GM18520 (cell line): ENCODE measurements around the gene JADE2.

Experiments
- ATAC-seq: cut with Tn5 transposase; IDR thresholded peaks from one replicate; pipeline ENCODE4 v1.9.1; 2021; ENCODE audit not compliant: unreplicated experiment

The JADE2 gene

DNA sequence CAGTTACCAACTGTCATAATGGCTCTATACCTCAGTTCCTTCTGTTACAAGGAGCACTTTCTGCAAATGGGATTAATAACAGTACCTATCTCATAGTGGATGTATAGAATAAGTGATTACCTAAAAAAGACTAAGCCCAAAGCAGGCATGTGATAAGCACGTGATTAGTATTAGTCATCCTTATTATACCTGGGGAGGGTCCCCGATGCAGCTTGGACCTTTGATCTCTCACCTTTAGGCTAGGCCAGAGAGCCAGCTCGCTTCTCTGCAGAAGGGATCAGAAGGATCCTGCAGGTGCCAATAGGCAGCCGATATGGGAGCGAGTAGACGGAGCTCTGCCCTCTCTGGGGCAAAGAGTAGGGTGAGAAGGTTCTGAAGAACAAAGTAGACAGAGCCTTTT, 4.0 kb downstream of the JADE2 start:
- ATAC-seq = no peak

DNA sequence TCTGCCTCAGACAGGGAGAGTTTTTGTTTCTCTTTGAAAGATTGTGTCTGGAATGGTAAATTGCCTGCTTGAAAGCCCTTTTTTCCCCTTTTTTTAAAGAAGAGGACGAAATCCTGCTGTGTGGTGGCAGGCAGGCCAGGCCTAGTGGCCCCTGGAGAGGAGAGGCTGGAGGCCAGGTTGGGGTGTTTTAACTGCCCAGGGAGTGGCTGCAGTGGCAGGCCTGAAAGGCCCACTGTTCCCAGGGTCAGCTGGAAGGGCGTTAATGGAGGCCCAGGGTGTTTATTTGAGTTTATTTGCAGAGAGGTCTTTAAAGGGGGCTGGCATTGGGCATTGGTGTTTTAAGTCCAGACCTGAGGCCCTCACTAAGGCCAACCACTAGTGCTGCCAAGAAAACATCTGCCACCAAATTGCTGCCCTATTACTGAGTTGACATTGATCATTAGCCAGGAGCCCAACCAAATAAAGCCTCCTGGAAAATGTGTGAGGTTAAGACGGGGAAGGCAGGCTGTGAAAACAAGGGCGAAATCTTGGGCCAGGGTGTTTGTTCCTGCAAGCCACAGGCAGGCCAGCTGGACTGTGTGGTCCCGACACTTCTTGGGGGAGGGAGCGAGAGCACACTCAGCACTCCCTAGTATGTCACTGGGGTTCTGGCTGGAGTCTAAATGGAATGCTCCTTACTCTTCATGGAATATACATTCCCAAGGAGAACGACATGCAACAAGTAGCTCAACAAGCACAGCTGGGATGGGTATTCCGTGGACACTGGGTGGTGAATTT, 5.0 kb downstream of the JADE2 start:
- no peak for ATAC-seq

DNA sequence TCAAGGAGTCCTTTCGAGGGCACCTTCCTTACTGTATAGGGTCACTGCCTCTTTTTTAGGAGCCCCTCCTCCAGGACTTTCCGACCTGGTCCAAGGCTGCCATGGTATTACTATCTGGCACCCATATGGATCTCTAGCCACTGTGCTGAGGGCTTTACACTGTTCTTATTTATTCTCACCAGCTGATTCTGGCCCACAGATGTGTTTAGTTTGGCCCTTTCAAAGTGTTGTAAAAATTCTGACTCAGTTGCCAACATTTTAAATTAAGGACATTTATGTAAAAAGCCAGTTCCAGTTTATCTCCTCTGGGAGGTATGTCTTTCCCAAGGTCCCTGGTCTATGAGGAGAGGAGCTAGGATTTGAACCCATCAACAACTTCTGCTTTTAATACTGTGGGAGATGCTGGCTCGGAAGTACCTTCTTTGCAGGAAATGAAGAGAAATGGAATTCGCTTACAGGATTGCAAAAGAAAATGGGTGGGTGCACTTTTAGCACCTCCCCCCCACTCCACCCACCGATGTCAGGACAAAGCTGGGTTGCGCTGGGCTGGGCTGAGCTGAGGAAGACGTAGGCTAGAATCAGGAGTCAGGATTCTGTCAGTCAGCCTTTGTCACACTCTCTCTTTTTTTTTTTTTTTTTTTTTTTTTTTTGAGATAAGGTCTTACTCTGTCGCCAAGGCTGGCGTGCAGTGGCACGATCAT, 7.8 kb downstream of the JADE2 start:
- ATAC-seq = no peak

DNA sequence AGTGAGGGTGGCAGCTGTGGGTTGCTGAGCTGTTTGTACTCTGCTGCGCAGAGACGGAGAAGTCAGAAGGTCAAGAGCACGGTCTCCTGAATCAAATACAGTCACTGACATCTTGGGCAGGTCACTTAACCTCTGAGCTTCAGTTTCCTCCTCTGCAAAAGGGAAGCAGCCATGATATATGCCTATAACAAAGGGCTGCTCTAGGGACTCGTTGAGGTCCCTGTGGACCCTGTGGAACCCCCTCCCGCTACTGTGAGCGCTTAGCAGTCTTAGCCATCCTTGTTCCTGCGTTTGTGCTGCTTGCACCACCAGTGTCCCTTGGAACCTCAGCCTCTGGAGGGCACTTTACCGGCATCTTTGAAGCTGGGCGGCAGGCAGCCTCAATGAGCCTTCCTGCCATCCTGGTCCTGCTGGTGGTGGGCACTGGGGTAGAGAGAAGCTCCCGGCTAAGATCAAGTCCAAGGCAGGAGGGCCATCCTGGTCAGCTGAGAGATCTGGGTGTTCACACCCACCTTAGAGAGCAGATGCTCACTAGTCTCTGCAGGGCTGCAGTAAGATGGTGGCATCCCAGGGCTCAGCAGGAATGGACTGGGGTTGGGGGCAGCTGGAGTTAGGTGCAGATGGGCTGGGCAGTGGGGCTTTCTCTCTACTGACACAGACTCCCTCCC, 8.7 kb downstream of the JADE2 start:
- ATAC-seq = no peak

DNA sequence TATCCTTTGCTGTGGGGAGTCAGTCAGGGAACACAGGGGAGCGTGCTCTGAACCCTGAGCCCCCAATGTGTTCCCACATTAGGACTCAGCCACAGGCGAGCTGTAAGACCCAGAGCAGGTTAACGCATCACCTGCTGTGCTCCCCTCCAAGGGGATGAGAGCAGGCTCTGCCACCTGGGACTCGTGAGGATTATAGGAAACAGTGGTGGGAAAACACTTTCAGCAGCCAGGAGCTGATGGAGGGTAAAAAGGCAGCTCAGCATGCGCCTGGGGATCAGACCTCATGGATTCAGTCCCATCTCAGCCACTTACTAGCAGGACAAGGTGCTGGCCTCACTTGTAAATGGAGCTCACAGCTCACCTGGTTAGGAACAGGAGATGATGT, 9.2 kb downstream of the JADE2 start:
- ATAC-seq = no peak

DNA sequence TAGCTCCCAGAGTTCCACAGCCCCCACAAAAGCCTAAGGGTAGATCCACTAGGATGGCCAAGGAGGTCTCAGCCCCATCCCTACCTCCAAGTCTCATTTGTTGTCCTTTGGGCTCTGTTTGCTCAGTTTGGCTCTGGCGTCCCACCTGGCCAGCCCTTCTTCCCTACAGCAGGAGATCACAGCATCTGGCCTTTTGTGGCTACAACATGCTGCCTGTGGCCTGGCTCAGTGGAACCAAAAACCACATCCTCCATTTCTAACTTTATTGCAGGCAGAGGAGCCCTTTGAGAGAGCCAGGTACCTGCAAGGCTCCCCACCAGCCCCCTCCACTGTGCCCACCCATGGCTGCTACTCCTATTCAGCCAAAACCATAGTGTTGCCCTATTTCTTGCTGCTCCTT, 11.4 kb downstream of the JADE2 start:
- no peak for ATAC-seq

DNA sequence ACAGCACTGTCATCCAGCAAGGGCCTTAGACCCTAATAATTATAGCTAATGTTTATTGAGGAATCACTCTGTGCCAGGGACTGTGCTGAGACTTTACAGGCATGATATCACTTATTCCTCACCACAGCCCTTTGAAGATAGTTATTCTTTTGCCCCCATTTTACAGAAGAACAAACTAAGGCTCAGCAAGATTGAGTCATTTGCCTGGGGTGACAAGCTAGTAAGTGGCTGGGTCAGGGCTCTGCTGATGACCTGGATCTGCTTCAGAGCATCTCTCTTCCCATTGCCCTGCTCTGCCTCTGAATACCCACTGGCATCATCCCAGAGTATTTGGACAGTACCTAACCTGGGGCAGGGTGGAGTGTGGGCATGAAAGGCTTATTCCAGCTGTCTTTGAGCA, 11.8 kb downstream of the JADE2 start:
- no peak for ATAC-seq

DNA sequence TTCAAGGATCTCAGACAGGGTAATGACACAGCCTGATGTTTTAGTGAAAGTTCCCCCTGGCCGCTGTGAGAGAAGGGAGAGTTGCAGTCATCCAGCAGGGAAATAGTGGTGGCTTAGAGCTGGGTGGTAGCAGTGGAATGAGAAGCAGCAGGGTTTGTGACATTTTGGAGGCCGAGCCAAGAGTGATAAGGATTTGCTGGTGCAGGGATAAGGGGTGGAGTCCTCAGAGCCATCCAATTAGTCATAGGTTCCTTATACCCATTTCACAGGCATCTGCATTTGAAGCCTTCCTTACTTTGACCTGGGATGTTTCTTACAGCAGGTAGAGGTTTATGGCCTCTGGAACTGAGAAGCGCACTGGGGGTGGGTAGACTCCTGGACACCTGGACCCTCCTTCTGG, 12.8 kb downstream of the JADE2 start:
- no peak for ATAC-seq

DNA sequence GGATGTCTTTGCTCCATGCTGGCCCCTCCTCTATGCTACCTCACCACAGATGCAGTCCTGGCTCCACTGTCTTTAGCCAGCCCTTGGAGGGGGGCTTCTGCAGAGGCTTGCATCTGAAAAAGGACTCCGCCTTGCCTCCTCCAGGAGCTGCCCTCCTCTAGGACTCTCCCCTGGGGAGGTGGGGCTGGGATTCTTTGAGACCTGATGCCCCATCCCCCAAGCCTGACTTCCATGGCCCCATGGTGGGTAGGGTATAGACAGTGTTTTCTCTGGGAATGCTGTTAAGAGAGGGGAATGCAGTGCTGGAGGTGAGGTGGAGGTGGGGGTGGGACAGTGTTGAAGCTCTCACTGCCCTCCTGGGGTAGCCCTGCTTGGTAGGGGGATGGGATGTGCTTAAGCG, 14.3 kb downstream of the JADE2 start:
- no peak for ATAC-seq

DNA sequence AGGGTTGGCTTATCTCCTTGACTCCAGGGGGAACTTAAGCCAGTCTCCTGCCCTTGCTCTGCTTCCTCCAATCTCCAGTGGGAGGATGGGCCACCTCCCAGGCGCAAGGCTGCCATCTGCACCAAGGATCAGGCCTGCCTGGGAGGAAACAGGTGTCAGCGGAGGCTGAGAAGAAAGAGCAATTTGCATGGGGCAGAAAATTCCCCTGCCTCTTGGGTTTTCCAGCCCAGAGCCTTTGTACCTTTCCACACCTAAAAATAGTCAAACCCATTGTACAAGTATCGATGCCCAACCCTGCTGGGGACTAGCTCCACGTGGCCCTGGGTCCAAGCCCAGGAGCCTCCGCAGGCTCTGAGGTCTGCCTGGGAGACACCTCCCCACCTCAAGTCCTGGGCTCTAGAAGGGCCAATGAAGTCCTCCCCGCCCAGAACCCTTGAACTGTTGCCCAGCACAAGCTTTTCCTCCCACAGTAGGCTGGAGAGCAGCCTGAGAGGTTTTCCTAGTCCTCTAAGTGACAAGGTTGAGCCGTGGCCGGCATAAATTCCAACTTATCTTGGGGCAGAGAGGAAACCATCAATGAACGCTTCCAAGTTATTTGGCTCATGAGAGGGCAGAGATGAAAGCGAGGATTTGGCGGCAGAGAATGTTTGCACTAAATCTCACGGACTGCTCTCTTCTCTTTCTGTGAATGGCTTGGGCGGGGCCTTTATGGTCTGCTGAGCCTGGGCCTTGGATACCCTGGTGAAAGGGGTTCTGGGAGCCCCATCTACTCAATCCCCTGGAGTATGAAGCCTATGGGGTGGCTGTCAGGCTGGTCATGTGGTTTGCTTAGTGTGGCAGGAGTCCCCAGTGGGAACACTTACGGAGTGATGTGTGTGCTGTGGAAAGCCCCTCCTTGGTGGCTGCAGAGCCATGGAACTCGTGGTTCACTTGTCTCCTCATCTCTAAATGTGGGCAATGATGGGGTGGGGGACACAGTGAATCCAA, 15.6 kb downstream of the JADE2 start:
- no peak for ATAC-seq

DNA sequence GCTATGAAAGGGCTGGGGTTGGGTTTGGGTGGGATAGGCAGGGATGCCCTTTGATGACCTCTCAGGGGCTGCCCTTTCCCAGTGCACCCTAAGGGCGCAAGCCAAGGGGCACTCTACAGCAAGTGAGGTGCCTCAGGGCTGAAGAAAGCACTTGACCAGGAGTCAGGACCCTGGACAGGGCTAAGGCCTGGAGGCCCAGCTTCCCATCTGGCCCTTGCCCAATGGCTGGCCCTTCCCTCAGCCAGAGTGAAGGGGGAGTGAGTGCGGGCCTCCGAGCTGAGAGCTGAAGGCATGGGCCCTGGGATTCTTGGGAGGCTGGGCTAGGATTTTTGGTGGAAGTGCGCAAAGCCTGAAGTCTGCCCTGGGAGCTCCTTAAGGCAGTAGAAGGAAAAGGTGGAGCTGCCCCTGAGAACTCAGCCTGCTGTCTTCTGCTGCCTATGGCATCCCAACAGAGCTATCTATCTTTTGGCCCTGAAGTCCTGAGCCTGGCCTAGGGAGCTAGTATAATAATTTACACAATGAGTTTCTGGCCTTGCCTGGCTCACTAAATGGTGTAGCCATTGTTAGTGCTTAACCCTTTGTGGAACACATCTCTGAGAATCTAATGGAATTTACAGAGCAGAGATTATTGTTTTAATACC, 16.4 kb downstream of the JADE2 start:
- no peak for ATAC-seq

DNA sequence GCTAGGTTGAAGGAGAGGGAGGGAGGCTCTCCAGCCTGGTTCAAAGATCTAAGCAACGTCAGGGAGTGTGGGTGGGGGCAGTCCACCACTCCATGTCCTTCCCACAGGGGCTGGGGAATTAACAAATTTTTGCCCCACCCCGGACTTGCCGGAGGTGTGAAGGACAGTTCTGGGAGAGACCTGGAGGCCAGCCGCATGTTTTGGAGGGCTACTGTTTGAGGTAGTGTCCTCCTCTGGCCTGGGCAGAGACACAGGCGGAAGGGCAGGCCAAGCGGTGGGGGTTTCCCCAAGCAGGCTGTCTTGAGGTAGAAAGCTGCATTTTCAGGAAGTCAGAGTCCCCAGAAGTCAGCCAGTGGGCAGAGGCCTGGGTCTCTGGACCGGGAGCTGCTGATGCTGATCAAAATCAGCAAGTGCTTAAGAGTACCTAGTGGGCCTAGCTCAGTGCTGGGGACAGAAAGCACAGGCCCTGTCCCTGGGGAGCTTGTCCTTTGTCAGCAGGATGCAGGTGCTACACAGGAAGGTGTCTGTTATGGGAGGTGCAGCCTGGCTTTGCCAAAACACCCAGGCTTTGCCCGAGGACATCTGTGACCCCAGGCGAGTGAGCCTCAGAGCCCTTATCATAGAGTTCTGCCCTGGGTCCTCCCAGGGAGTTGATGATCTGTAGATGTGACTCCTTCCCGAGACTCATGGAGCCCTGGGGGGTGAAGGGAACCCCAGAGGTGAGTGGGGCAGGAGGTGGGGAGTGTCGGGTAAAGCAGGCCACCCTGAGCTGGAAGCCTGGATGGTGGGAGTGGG, 18.5 kb downstream of the JADE2 start:
- ATAC-seq = peak; percentile 48

DNA sequence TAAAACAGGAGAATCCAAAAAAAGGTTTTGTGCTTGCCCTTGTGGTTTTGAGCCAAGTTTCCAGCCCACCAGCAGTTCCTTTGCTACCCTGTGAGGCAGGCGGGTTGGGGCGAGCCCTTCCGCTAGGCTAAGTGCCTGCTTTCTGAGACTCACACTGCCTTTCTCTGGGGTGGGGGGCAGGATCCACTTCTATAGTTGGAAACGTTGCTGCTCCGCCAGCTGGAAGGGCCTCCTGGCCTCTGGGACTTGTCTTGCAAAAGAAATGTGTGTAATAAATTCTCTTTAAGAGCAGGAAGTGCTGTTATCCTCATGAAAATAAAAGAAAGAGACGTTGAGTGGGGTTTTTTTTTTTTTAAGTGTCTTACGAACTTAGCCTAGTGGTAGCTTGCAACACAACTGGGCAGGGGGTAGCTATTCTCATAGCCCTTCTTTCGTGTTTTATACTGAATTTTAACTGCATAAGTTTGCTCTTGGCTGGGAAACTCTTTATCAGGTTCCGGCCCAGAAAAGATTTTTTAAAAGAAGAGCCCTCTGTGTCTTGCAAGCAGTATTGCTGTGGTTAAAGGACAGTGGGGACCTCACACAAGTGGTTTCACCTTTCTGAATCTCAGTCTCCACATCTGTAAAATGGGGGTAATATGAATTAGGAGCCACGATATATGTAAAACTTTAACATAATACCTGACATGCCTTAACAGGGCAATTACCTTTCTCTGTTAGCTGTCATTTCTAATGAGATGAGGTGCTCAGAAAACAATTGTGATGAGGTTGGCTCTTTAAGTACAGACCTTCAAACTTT, 19.8 kb downstream of the JADE2 start:
- no peak for ATAC-seq

DNA sequence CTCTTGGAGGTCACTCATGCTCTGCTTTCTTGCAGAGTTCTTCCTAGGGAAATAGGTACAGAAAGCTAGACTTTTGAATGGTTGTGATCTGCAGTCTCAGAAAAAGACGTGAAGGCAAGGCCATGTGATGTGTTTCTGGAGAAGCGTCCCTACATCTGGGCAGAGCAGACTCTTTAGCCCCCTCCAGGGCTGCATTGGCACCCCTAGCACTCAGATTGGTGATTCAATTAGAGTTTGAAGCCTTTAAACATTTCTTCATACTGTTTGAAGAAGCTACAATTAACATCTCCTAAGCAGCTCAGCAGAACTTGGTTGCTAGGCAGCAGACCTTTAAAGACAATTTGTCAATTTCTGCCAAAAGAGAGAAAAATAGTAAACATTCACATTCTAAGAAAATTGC, 21.6 kb downstream of the JADE2 start:
- no peak for ATAC-seq

DNA sequence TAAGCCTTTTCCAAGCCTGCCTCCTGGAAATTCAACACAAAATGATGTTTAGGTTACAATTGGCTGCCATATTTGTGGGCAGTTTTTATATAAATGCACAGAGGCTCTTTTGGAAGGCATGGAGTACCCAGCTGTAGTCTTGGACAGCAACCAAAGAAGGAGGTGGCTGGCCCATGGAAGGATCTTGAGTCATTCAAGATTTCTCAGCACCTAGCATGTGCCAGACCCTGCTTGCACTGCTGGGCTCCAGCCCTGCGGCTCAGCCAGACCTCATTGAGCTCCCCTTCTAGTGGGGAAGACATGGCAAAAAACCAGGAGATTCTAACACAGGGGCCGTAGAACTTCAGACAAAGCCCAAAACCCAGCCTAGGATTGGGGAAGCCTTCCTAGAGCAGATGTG, 22.1 kb downstream of the JADE2 start:
- no peak for ATAC-seq

DNA sequence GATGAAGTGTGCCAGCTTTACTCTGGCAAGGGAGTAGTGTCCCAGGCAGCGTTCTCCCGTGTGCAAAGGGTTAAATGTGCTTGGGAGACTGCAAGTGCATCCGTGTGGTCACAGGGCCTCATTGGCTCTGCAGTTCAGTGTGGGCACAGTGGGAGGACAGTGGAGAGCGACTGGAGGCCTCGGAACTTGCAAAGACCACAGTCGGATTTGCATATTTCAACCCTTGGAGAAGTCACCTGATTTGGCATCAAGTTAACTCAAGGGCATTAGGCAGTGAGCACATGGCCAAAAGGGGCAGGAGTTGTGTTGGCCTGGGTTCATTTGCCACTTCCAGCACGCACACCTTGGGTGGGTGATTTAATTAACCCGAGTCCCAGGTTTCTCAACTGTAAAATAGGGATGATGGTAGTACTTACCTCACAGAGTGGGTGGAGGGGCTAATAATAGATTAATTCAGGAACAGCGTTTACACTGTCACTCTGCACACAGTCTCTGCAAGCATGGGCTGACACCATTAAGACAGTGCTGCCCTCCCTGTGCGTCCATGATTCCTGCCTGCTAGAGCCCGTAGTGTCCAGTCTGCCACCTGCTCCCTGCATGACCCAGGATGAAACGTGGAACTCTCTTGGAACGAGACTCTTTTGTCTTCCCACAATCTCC, 22.7 kb downstream of the JADE2 start:
- ATAC-seq = no peak

DNA sequence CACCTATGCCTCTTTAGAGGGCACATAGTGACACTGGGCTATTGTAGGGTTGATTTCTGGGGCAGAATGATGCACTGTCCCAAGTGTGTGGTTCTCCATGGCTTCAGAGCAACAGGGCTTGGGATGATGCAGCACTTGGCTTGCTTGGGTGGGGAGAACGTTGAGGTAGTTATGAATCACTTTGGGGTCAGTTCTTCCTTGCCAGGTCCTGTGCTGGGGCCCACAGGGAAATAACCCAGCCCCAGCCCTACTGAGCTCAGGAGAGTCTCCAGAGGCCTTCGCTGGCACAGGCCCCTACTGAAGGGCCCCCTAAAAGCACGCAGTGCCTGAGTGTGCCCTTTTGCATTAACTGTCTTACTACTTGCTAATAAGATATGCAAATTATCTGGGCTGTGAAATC, 24.2 kb downstream of the JADE2 start:
- ATAC-seq = no peak
